GM12878 (cell line): ENCODE results near the gene HPX. TPM values are rescaled to one million over a fixed set of nuclear protein-coding genes. Genes with fewer than 3 reads are reported as not detected.

Experiments used
- ATAC-seq: fragments of 200-7000 bp; cut with Tn5 transposase; 3 replicates; pipeline ENCODE4 v1.9.1; 2020; ENCODE audit warnings: mild to moderate bottlenecking, moderate library complexity
- BruUV-seq: library from RNA; stranded (reverse); fragments of 400-500 nt; replicated peaks from 2 replicates; lab custom pipeline; 2021; lab: Mats Ljungman, UMichigan
- CTCF ChIA-PET: fragments of 300-600 bp; sonication (Branson Sonifier 250); formaldehyde crosslinking; extraction: SDS; loops from one replicate; lab custom pipeline; 2021; ENCODE audit warnings: inconsistent platforms; lab: Yijun Ruan, JAX
- POLR2A ChIA-PET: fragments of 350-600 bp; formaldehyde crosslinking; extraction: SDS; loops from one replicate; lab custom pipeline; 2021; ENCODE audit warnings: inconsistent platforms; lab: Charles Lee
- RAD21 ChIA-PET: fragments of 300-600 bp; sonication (Branson Sonifier 250); formaldehyde crosslinking; loops from one replicate; lab custom pipeline; 2023; ENCODE audit warnings: antibody characterized with exemption; ENCODE audit not compliant: unreplicated experiment; lab: Charles Lee
- SMC1A ChIA-PET: fragments of 300-600 bp; sonication (Branson Sonifier 250); formaldehyde crosslinking; loops from one replicate; lab custom pipeline; 2023; ENCODE audit not compliant: unreplicated experiment, uncharacterized antibody; lab: Charles Lee
- DNase-seq: peaks from one replicate; pipeline ENCODE4 v3.0.0-alpha.2; 2011; ENCODE audit warnings: low read depth, low spot score
- FAIRE-seq: peaks from 3 replicates; lab custom pipeline; 2011; peaks lifted over from hg19 to GRCh38; lab: Jason Lieb, UNC
- H2AFZ ChIP-seq: 2 replicates; pipeline ENCODE4 v1.6.0; 2011; ENCODE audit warnings: low read depth, low read length, control low read depth; ENCODE audit not compliant: control insufficient read depth
- H3K27ac ChIP-seq: 2 replicates; pipeline ENCODE4 v1.5.1; 2011; ENCODE audit warnings: control low read depth; ENCODE audit not compliant: control insufficient read depth, insufficient read depth
- H3K27me3 ChIP-seq, 2 experiments: replicated peaks in 1 of 2; 2 replicates each; pipeline versions ENCODE4 v1.6.0 to v1.6.1; 2011; ENCODE audit warnings: low read length in 1 of 2; ENCODE audit not compliant: control insufficient read depth in 2 of 2, insufficient read depth in 2 of 2
- H3K36me3 ChIP-seq, 2 experiments: 2 replicates each; pipeline ENCODE4 v1.5.1; 2011; ENCODE audit warnings: low read length in 1 of 2; ENCODE audit not compliant: control insufficient read depth in 2 of 2, insufficient read depth in 2 of 2
- H3K4me1 ChIP-seq: 2 replicates; pipeline ENCODE4 v1.6.1; 2011; ENCODE audit warnings: mild to moderate bottlenecking, low read length, moderate library complexity, mixed read lengths; ENCODE audit not compliant: control insufficient read depth, insufficient read depth
- H3K4me2 ChIP-seq: 2 replicates; pipeline ENCODE4 v1.6.0; 2011; ENCODE audit warnings: control low read depth; ENCODE audit not compliant: control insufficient read depth, insufficient read depth
- H3K4me3 ChIP-seq: fragments of 200-600 bp; sonication (generic); 2 replicates; pipeline ENCODE4 v1.5.1; 2016
- H3K79me2 ChIP-seq: 2 replicates; pipeline ENCODE4 v1.6.0; 2011; ENCODE audit warnings: low read length; ENCODE audit not compliant: control insufficient read depth, insufficient read depth
- H3K9ac ChIP-seq: 2 replicates; pipeline ENCODE4 v1.8.0; 2011; ENCODE audit warnings: low read length, control low read depth, mixed read lengths; ENCODE audit not compliant: control insufficient read depth, insufficient read depth
- H3K9me3 ChIP-seq: replicated peaks from 3 replicates; pipeline ENCODE4 v1.5.1; 2011; ENCODE audit warnings: mild to moderate bottlenecking, low read length; ENCODE audit not compliant: control insufficient read depth, insufficient read depth
- H4K20me1 ChIP-seq: 2 replicates; pipeline ENCODE4 v1.6.0; 2011; ENCODE audit not compliant: control insufficient read depth, insufficient read depth
- CEBPZ ChIP-seq: fragments of 150-350 bp; IDR thresholded peaks from 2 replicates; pipeline ENCODE4 v1.6.1; 2016; ENCODE audit warnings: low read depth, low read length
- CHD1 ChIP-seq: IDR thresholded peaks from 2 replicates; pipeline ENCODE4 v1.6.1; 2012; ENCODE audit warnings: low read depth, low read length, improper control_type of control experiment
- CHD4 ChIP-seq: fragments of 200-600 bp; sonication (generic); IDR thresholded peaks from 2 replicates; pipeline ENCODE4 v1.6.1; 2016; ENCODE audit warnings: mild to moderate bottlenecking
- ETV6 ChIP-seq, 2 experiments: fragments of 450-650 bp in 1 of 2; IDR thresholded peaks in 1 of 2; conservative IDR thresholded peaks in 1 of 2; 2 replicates each; pipeline ENCODE4 v1.6.1; 2014; ENCODE audit warnings: antibody characterized with exemption in 1 of 2, borderline replicate concordance in 1 of 2, low read depth in 1 of 2, mild to moderate bottlenecking in 1 of 2, moderate library complexity in 1 of 2
- JUND ChIP-seq: IDR thresholded peaks from 2 replicates; pipeline ENCODE4 v1.6.1; 2012; ENCODE audit warnings: low read depth, mild to moderate bottlenecking, low read length, improper control_type of control experiment, moderate library complexity
- KDM1A ChIP-seq: fragments of 200-600 bp; sonication (generic); IDR thresholded peaks from 2 replicates; pipeline ENCODE4 v1.6.1; 2016; ENCODE audit warnings: borderline replicate concordance
- MTA3 ChIP-seq: IDR thresholded peaks from 2 replicates; pipeline ENCODE4 v1.6.1; 2012; ENCODE audit warnings: low read length, inconsistent platforms, borderline replicate concordance
- RB1 ChIP-seq: fragments of 450-650 bp; formaldehyde crosslinking; IDR thresholded peaks from 2 replicates; pipeline ENCODE4 v1.6.1; 2017; ENCODE audit warnings: mild to moderate bottlenecking, borderline replicate concordance
- REST ChIP-seq: IDR thresholded peaks from 2 replicates; pipeline ENCODE4 v1.6.1; 2012; ENCODE audit warnings: mild to moderate bottlenecking, low read depth, low read length
- TCF7 ChIP-seq: IDR thresholded peaks from 2 replicates; pipeline ENCODE4 v1.6.1; 2014; ENCODE audit warnings: antibody characterized with exemption, borderline replicate concordance
- ZNF24 ChIP-seq: fragments of 450-650 bp; IDR thresholded peaks from 2 replicates; pipeline ENCODE4 v1.6.1; 2017; ENCODE audit warnings: antibody characterized with exemption, mild to moderate bottlenecking
- WGBS: methylation state at CpG from one replicate; pipeline ENCODE4 v1.1.6; 2016; ENCODE audit warnings: low lambda C conversion rate; ENCODE audit not compliant: insufficient replicate concordance, insufficient coverage; ENCODE audit errors: missing lambda C conversion rate; 5-methylcytosine and 5-hydroxymethylcytosine counted together
- in situ Hi-C: fragments of 300-500 bp; cut with MboI; formaldehyde crosslinking; loops from 9 replicates; pipeline ENCODE4 v1.14.3; 2018; ENCODE audit warnings: mixed read lengths
- intact Hi-C: fragments of 100-400 bp; cut with micrococcal nuclease; formaldehyde crosslinking; loops from one replicate; pipeline ENCODE4 v1.14.2; 2022; ENCODE audit not compliant: unreplicated experiment
- polyA plus RNA-seq, 11 experiments: library from polyadenylated mRNA; depleted of rRNA in 4 of 11; unstranded in 6 of 11; stranded (reverse) in 5 of 11; fragments of >200 nt; fragmentation: Nextera tagmentation in 4 of 11; fragmentation: Illumina TruSeq in 1 of 11; extraction: Ambion mirVana in 4 of 11; extraction: Trizol in 1 of 11; gene quantifications; 1 replicate in 1 of 11; 2 replicates in 10 of 11; pipeline versions ENCODE4 v1.2.1 to v1.2.3, GENCODE V29; 2011 to 2016; ENCODE audit warnings: inconsistent platforms in 2 of 11, missing spikeins in 2 of 11, low read depth in 1 of 11
- total RNA-seq, 4 experiments: library from RNA; depleted of rRNA in 3 of 4; stranded (reverse); fragments of >200 nt in 3 of 4; fragmentation: Illumina TruSeq in 1 of 4; extraction: Trizol in 1 of 4; gene quantifications; 2 replicates each; pipeline versions ENCODE4 v1.2.1 to v1.2.3, GENCODE V29; 2013 to 2021

The HPX gene
- total and polyA plus RNA-seq, 10 of the 15 experiments (the other 5 are each of a cell fraction or from before 2014, with no cell fraction given): 0.08 to 1.7 (median 0.18) TPM; not detected in 1

GRCh38 chr11:6420677-6421076 lies 20.1 kb downstream of the HPX start:
- H3K9ac ChIP-seq: no peak overlapping the region
- WGBS: 84% methylated on average over 3 of the region's 3 CpGs
- H3K4me2 ChIP-seq: no peak overlapping the region
- CTCF ChIA-PET: interaction anchor here (1.1 to 3.5 kb wide), 2 partner anchors 41 to 84 kb away, joined by 3 to 13 read pairs; no protein-coding TSS in a partner anchor
- no peaks in the 10 kb centered on the region for H3K4me1 ChIP-seq
- no peak overlapping the region for H3K27ac ChIP-seq
- SMC1A ChIA-PET: interaction anchor here (0.6 kb wide), 1 partner anchor 147 kb away, joined by 3 read pairs; no protein-coding TSS in a partner anchor
- intact Hi-C loops: no loop called here
- H3K27me3 ChIP-seq: peaks cover 4 to 9% of the 10 kb centered on the region in 2 experiments; a peak in 3 of 4 replicates
- TF ChIP-seq MTA3: no peak
- TF ChIP-seq KDM1A: no peak
- no peak for TF ChIP-seq CHD1
- TF ChIP-seq ZNF24: 0 out of 2 replicates have a peak, but pooled peaks have one; percentile 33
- no peak for TF ChIP-seq CHD4
- no peak for TF ChIP-seq TCF7
- no peak for TF ChIP-seq JUND
- TF ChIP-seq CEBPZ: no peak
- TF ChIP-seq REST: peak; percentile 43; the same call in 1 of the 2 replicates
- no peak for TF ChIP-seq RB1
- TF ChIP-seq ETV6 (conservative IDR thresholded peaks at IDR 0.05 in 1 of 2, IDR thresholded peaks at IDR 0.05 in 1 of 2; ENCODE audit: borderline replicate concordance in 1 of 2, low read depth in 1 of 2): no peak
- FAIRE-seq (no peak), ATAC-seq (no peak), DNase-seq (no peak)
- RAD21 ChIA-PET: no interaction called here
- H3K9me3 ChIP-seq: no peaks in the 10 kb centered on the region
- H3K36me3 ChIP-seq: no peaks in the 10 kb centered on the region
- H4K20me1 ChIP-seq: no peaks in the 10 kb centered on the region
- BruUV-seq: no TSS peak
- H3K79me2 ChIP-seq: no peaks in the 10 kb centered on the region
- no peak overlapping the region for H2AFZ ChIP-seq
- in situ Hi-C loops: no loop called here
- POLR2A ChIA-PET: interaction anchor here (1.1 kb wide), 1 partner anchor 49 kb away, joined by 3 read pairs; no protein-coding TSS in a partner anchor
- no peak overlapping the region for H3K4me3 ChIP-seq
